Measurements from ENCODE around the gene TEDC1.

Gene TEDC1

DNA sequence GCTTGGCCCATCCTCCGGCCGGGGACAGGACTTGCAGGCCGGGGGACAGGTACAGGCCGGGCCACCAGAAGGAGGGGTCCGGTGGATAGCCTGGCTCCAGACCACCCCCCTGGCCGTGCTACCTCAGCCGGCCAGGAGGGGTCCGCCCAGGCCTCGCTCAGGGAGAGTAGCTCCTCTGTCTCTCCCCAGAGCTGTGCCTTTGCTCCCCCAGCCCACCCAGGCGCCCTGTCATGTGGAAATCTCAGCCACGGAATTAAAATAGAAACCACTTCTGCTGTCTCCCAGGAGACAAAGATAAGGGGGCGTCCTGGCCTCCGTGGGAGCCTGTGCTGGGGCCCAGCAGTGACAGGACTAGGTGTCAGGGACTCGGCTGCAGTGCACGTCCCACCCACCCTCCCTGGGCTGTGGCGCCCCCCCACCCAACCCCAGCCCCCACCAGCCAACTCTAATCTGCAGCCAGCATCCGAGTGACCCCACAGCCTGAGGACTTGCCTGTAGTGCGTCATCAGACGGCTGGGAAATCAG is 19.7 kb upstream of the TEDC1 start:
- in situ Hi-C loops (cut with HindIII; ENCODE audit: low pct_ligation_motif_present, low pct_unique_long_range_greater_than_20kb, low sequenced_read_pairs) = no loop called here

DNA sequence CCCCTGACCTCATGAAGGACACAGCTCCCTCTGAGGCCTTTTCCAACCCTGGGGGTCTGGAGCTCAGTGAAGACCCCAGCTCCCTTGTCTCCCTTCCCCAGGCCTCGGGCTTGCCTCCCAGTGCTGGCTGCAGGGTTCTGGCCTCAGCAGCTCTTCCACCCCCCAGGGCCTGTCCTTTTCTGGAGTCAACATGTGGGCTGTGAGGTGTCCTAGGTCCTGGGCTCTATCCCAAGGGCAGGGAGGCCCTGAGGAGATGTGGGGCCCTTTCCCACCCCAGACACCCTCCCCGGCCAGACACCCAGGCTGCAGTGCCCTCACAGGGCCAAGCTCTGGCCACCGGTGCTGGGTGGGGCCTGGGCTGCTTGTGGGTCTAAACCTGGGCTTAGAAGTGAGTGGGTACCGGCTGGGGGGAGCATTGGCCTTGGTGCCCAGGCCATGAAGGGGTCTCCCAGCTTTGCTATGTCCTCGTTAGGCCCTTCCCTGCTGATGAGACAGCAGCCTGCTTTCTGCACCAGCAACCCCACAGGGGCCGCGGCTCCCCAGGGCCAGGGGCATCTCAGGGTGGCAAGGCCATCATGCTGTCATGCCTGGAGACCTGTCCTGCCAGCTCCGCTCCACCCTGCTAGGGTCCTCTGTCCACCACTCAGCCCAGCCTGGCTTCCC is 19.1 kb upstream of the TEDC1 start:
- DNase-seq = no peak
- in situ Hi-C loops (cut with HindIII; ENCODE audit: low pct_ligation_motif_present, low pct_unique_long_range_greater_than_20kb, low sequenced_read_pairs) = no loop called here

More for the DNA sequence above, 19.7 kb upstream of the TEDC1 start:
- DNase-seq = no peak

DNA sequence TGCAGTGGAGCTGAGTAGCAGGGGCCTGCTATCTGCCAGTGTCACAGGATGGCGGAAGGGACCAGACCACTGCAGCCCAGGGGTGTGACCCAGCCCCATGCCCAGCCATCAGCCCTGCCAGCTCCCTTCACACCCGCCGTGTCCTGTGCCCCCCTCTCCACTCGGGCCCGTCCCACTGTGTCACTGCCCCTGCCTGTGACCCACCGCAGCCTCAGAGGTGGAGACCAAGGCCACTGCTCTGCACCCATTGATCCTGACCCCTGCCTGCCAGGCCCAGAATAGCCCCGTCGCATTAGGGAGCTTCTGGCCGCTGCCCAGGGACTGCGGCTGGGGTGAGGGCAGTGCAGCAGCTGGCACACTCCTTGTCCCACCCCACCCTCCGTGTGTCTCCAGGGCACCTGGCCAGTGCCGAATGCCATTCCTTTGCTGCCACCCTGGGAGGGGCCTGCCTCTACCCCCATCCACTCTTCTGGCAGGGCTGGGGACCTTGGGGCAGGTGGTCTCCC is 18.5 kb upstream of the TEDC1 start:
- in situ Hi-C loops (cut with HindIII; ENCODE audit: low pct_ligation_motif_present, low pct_unique_long_range_greater_than_20kb, low sequenced_read_pairs) = no loop called here
- DNase-seq = no peak

DNA sequence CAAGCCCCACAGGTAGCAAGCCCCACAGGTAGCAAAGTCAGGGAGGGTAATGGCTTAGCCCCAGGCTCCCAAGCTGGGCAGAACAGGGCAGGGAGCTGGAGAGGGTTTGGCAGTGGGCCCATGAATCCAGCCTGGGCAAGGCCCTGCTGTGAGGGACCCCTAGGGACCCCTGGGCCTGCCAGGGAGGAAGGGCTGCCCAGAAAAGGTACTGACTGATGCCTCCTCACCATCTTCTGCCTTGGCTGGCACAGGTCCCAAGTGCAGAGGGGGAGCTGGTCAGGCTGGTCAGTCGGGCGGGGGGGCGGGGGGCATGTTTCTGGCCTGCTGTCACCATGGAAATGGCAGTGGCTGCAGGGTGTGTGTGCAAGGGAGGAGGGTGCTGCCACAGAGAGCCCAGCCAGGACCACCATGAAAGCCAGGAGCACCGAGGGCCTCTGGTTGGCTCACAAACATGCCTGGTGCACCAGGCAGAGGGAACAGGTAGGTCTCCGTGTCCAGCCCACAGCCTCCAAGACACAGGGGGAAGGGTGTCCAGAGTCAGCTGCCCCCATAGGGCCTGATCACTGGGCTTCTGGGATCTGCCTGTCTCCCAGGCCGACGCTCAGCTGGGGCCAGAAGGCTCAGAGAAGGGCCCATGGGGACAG is 17.9 kb upstream of the TEDC1 start:
- peak; percentile 25 for DNase-seq
- in situ Hi-C loops (cut with HindIII; ENCODE audit: low pct_ligation_motif_present, low pct_unique_long_range_greater_than_20kb, low sequenced_read_pairs) = no loop called here

DNA sequence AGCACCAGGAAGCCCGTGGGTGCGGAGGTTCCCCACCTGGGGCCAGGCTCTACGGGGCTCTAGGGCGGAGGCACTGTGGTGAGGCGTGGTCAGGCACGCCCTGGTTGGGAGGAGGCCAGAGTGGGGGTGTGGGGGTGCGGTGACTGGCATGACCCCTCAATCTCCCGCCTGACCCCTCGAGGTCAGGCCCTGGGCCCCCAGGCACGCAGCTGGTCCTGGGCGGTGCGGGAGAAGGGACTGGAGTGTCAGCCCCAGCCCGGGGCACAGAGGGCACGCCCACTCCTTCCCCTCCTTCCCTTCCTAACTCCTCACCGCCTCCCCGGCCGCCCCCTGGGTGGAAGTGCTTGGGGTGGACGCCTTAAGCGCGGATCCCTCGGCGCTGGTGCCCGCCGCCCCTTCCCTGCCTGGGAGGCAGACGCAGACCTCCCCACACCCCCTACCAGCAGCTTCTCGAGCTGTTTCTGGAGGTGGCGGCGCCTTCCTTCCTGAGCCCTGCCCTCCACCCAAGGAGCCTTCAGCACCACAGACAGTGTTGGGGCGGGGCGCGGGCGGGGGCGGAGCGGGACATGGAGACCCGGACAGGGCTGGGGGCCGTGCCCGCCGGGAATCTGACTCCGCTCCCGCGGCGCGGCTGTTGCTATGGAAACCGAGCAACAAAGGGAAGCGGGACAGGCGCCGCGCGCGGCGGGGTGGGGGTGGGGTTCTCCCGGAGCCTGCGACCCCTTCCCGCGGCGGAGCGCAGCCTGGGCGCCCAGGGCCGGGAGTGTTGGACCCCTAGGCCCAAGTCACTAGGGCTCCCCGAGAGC is 17.2 kb upstream of the TEDC1 start:
- in situ Hi-C loops (cut with HindIII; ENCODE audit: low pct_ligation_motif_present, low pct_unique_long_range_greater_than_20kb, low sequenced_read_pairs) = no loop called here
- peak; percentile 93 for DNase-seq

DNA sequence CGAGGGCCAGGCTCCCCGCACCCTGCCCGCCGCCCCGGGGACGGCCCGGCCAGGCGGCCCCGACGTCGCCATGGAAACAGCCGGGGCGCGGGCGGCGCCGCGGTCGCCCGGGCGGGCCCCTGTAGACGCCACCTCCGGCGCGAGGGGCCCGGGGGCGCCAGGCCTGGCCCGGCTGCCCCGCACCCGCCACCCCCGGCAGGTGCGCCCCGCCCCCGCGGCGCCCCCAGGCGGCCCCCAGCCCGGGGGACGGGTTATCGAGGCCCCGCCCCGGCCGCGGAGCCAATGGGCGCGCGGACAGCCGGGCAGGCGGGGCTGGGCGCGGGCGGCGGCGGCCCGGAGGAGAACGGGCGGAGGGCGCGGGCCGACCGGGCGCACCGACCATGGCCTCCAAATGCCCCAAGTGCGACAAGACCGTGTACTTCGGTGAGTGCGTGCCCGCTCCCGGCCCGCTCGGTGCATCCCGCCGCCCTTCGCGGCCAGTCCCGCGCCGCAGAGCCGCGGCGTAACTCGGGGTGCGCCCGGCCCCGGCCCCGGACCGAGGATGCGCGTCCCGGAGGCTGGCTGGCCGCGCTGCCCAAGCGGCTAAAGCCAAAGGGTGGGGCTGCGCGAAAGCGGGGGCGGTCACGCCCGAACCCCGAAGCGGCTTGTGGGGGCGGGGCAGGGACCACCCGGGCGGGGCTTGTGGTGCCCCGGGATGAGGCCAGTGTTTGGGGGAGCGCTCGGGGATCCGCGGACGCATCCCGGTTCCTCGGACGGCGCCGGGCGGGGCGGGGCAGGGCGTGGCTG is 16.4 kb upstream of the TEDC1 start, which contains the start of gene CRIP2:
TSS of gene CRIP2 (plus strand) at position 339 of the 786 bp plus-strand sequence. CDS start at position 381, 42 bp downstream.
- in situ Hi-C loops (cut with HindIII; ENCODE audit: low pct_ligation_motif_present, low pct_unique_long_range_greater_than_20kb, low sequenced_read_pairs) = no loop called here
- peak; percentile 69 for DNase-seq

DNA sequence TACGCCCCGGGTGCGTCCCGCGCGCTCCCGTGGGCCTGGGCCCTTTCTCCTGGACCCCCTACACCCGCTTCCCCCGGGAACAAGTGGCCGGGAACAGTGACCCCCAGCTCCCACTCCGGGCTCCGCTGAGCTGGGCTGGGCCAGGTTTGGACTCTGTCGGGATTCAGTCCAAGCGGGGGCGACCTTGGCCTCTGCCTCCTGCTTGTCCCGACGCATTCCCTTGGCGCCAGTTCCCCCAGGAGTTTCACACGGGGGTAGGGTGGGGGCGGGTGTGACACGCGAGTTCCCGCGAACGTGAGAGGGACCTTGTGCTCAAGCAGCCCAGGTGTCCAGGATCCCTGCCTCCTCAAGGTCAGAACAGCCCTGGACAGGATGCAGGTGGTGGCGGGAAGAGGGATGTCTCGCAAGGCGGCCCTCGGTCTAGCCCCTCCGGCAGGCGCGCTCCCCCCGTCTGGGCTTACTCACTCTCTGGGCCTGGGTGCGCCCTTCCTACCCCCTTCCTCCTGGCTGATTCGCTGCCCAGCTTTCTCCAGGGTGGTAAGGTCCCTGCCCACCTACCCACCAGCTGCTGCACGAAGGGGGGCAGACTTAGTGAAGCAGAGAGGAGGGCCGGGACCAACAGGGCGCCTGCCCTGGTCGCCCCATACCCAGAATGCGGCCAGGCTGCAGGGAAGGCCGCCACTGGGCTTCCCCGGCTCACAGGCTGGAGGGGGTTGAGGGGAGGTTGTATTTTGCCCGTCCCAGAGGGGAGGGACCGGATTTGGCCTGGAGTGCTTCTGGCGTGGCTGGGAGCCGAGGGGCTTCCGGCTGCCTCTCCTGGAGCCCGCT is 15.6 kb upstream of the TEDC1 start:
- in situ Hi-C loops (cut with HindIII; ENCODE audit: low pct_ligation_motif_present, low pct_unique_long_range_greater_than_20kb, low sequenced_read_pairs) = no loop called here
- DNase-seq = peak; percentile 74

DNA sequence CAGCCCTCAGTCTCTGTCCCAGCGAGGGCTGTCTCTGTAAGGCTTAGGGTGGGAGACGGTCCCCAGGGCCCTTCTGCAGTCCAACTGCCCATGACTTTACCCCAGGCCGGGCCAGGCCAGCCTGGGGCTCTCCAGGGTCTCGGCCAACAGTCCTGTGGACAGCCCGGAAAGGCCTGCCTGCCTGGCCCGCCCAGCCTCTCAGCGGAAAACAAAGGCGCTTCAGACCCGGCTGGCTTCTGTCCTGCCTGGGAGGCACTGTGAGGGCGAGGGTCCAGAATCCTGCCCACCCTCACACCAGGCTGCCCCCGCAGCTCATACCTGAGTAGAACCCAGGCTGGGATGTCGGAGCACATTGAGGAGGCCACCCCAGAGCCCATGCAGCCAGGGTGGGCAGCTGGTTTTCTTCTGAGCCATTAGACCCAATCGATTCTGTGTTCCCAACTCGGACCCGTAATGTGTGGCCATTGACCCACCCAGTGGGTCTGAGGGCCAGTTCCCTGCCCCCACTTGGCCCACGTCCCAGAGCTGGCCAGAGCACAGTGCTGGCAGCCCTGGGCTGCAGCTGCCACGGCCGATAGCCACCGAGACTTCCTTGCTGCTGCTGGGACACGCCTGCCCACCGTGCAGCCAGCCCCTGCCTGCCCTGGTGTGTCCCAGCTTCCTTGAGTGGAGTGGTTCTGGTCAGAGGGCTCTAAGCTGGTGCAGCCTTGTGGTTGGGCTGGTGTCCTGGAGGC is 14.8 kb upstream of the TEDC1 start:
- in situ Hi-C loops (cut with HindIII; ENCODE audit: low pct_ligation_motif_present, low pct_unique_long_range_greater_than_20kb, low sequenced_read_pairs) = no loop called here
- DNase-seq = peak; percentile 39

DNA sequence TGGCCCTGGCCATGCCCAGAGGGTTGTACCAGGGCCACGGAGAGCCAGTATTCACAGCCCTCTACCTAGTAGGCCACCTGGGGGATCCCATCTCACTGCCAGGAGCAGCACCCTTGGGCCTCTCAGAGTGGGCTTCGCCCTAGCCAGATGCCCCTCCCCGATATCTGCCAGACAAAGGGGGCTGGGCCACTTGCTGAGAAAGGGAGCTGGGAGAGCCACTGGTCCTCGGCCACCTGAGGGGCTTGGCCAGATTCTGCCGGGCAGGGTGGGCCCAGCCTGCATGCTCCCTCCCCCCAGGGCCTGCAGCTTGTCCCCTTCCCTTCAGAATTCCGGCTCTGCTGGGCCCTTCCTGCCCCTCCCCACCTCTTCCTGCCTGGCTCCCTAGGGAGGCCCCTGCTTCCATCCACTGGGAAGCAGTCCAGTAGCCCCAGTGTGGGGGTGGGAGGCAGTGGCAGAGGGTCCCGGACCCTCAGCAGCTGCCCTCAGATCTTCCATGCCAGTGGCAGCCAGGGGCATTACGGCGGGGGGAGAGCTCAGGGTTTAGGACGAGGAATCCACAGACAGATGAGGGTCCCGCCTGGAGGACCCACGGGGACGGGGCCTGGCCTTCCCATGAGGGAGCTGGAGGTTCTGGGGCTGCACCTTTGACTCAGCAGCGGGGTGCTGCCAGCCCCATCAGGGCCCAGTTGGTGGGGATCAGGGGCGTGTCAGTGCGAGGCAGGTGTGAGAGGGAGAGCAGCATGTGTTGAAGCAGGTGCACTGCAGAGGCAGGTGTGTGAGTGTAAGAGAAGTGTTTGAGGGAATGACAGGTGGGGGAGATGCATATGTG is 14.0 kb upstream of the TEDC1 start:
- in situ Hi-C loops (cut with HindIII; ENCODE audit: low pct_ligation_motif_present, low pct_unique_long_range_greater_than_20kb, low sequenced_read_pairs) = no loop called here
- no peak for DNase-seq

DNA sequence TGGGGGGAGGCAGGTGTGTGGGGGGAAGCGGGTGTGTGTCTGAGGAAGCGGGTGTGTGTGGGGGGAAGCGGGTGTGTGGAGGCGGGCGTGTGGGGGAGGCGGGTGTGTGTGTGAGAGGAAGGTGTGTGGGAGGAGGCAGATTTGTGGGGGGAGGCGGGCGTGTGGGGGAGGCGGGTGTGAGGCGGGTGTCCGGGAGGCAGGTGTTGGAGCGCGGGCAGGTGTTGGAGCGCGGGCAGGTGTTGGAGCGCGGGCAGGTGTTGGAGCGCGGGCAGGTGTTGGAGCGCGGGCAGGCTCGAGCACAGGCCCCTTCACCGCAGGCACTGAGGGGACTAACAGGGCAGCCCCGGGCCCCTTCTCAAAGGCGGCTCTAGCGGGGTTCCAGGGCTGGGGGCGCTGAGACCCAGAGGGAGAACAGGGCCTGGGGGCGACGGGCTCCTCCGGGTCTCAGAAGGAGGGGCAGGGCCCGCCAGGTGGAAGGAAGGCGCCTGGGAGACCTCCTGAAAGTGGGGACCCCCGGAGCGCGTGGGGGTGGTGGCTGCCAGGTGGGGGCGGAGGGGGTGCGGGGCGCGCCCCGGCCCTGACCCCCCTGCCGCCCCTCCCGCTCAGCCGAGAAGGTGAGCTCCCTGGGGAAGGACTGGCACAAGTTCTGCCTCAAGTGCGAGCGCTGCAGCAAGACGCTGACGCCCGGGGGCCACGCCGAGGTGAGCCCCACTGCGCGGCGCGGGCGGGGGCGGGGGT is 13.2 kb upstream of the TEDC1 start:
- in situ Hi-C loops (cut with HindIII; ENCODE audit: low pct_ligation_motif_present, low pct_unique_long_range_greater_than_20kb, low sequenced_read_pairs) = no loop called here
- DNase-seq = no peak

DNA sequence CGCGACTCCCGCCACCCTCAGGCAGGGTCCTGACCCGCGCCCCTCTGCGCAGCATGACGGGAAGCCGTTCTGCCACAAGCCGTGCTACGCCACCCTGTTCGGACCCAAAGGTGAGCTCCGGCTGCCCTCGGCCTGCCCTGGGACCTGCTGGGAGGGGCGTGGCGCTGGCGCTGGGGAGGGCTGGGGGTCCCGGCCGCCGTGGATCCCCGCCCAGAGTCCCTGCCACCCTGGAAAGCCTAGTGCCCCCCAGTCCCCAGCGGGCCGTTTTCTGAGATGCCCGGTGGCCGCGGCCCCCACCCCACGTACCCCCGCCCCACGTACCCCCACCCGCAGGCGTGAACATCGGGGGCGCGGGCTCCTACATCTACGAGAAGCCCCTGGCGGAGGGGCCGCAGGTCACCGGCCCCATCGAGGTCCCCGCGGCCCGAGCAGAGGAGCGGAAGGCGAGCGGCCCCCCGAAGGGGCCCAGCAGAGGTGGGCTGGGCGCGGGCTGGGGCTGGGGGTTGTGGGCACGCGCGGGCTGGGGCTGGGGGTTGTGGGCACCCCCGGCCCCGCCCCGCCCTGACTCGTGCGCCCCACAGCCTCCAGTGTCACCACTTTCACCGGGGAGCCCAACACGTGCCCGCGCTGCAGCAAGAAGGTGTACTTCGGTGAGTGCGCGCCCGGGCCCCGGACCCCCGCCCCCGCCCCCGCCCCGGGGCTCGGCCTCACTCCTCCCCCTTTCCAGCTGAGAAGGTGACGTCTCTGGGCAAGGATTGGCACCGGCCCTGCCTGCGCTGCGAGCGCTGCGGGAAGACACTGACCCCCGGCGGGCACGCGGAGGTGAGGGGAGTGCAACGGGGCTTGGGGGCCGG is 12.4 kb upstream of the TEDC1 start:
- no peak for DNase-seq
- in situ Hi-C loops (cut with HindIII; ENCODE audit: low pct_ligation_motif_present, low pct_unique_long_range_greater_than_20kb, low sequenced_read_pairs) = no loop called here

DNA sequence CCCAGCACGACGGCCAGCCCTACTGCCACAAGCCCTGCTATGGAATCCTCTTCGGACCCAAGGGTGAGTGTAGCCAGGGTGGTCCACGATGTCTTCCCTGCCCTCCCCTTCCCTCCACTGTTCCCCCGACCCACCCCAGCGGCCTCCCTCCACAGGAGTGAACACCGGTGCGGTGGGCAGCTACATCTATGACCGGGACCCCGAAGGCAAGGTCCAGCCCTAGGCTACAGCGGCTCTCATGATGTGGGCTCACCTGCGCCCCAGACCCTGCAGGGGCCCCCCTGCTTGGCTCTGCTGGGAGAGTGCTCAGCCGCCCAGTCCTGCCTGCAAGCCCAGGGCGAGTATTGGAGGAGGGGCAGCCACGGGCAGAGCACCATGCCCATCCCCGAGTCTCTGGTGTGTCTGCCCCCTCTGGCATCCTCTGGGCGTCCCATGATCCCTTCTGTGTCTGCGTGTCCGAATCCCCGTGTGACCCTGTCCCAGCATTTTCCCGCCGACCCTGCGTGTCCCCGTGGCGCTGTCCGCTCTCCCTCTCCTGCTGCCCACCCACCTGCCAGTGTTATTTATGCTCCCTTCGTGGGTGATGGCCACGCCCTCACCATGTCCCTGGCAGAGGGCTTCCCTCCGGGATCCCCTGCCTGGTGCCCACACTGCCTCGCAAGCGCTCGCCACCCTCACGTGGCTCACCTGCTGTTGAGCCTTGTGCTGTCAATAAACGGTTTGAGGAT is 11.5 kb upstream of the TEDC1 start:
- in situ Hi-C loops (cut with HindIII; ENCODE audit: low pct_ligation_motif_present, low pct_unique_long_range_greater_than_20kb, low sequenced_read_pairs) = no loop called here
- no peak for DNase-seq

DNA sequence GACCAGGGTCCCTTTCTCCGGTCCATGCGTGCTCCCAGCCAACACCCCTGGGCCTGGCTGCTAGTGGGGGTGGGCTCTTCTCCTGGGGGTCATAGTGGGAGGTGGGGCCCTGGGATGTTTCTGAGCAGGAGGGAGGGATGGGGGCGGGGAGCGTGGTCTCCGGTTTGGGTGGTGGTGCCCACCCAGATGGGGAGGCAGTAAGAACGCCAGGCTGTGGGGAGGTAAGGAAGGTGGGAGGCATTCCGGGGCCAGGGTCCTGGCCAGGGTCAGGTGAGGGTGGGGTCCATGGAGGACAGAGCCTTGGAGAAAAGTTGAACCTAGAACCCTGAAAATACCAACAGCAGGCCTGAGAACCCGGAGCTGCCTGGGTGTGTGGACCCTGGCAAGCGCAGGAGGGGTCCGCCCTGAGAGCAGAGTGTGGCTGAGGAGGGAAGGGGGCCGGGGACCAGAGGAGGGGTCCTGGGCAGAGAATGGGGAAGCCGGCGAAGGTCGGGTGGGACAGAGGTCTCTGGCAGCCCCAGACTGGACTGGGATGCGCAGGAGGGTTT is 10.8 kb upstream of the TEDC1 start:
- DNase-seq = no peak
- in situ Hi-C loops (cut with HindIII; ENCODE audit: low pct_ligation_motif_present, low pct_unique_long_range_greater_than_20kb, low sequenced_read_pairs) = no loop called here

All from ACHN (cell line).